Naive thymus-derived CD8-positive, alpha-beta T cell (primary cell): Measurements from ENCODE around the gene KNSTRN. TPM values are rescaled to one million over a fixed set of nuclear protein-coding genes. Genes with fewer than 3 reads are reported as not detected.
A peak's percentile ranks its signal among the peaks of the same experiment; 100 is the strongest.

Source experiments
- ATAC-seq, 2 donors: fragments of 150-1000 bp; cut with Tn5 transposase in 1 of 2; sonication (Bioruptor Pico), chemical (Tn5 transposase) in 1 of 2; 1 replicate in 1 of 2; 2 replicates in 1 of 2; pipeline ENCODE4 v1.10.0; 2021; ENCODE audit warnings: mild to moderate bottlenecking in 2 of 2, moderate library complexity in 2 of 2
- POLR2A ChIA-PET: fragments of 350-600 bp; sonication (Branson Sonifier 250); formaldehyde crosslinking; loops from one replicate; lab custom pipeline; 2021; ENCODE audit warnings: antibody characterized with exemption; lab: Charles Lee
- DNase-seq, 10 donors: peaks; one replicate each; pipeline versions ENCODE4 v3.0.0 to v3.0.0-alpha.2; 2020 to 2022
- H3K27ac Mint-ChIP-seq, 10 donors: one replicate each; pipeline ENCODE4 v1.8.0; 2020 to 2022; ENCODE audit warnings: mild to moderate bottlenecking in 10 of 10, mixed read lengths in 10 of 10, moderate library complexity in 4 of 10, inconsistent platforms in 1 of 10
- H3K27me3 Mint-ChIP-seq, 5 donors: one replicate each; pipeline ENCODE4 v1.8.0; 2021 to 2022; ENCODE audit warnings: mixed read lengths in 5 of 5
- H3K36me3 Mint-ChIP-seq, 3 donors: one replicate each; pipeline ENCODE4 v1.8.0; 2020 to 2022; ENCODE audit warnings: mixed read lengths in 3 of 3, mild to moderate bottlenecking in 2 of 3, inconsistent platforms in 1 of 3
- H3K4me1 Mint-ChIP-seq, 4 donors: one replicate each; pipeline ENCODE4 v1.8.0; 2021 to 2022; ENCODE audit warnings: mixed read lengths in 4 of 4
- H3K4me3 Mint-ChIP-seq, 10 donors: one replicate each; pipeline ENCODE4 v1.8.0; 2020 to 2022; ENCODE audit warnings: mild to moderate bottlenecking in 10 of 10, mixed read lengths in 10 of 10, moderate library complexity in 6 of 10, inconsistent platforms in 1 of 10
- H3K9me3 Mint-ChIP-seq, 9 donors: one replicate each; pipeline ENCODE4 v1.8.0; 2020 to 2022; ENCODE audit warnings: mixed read lengths in 9 of 9, mild to moderate bottlenecking in 3 of 9, inconsistent platforms in 1 of 9, moderate library complexity in 1 of 9
- polyA plus RNA-seq, 3 donors: library from polyadenylated mRNA; unstranded; fragments of 300-500 nt; fragmentation: Illumina TruSeq; gene quantifications; one replicate each; pipeline ENCODE4 v1.2.3, GENCODE V29; 2021
- total RNA-seq, 8 experiments: library from RNA in 2 of 8; stranded (reverse) in 2 of 8; gene quantifications; one replicate each; pipeline ENCODE4 v1.2.3 and lab custom pipeline; 2021 to 2026

The KNSTRN gene
- total and polyA plus RNA-seq, 5 experiments from 2014 or later, result 2.1 to 8.8 (median 2.8) TPM

DNA sequence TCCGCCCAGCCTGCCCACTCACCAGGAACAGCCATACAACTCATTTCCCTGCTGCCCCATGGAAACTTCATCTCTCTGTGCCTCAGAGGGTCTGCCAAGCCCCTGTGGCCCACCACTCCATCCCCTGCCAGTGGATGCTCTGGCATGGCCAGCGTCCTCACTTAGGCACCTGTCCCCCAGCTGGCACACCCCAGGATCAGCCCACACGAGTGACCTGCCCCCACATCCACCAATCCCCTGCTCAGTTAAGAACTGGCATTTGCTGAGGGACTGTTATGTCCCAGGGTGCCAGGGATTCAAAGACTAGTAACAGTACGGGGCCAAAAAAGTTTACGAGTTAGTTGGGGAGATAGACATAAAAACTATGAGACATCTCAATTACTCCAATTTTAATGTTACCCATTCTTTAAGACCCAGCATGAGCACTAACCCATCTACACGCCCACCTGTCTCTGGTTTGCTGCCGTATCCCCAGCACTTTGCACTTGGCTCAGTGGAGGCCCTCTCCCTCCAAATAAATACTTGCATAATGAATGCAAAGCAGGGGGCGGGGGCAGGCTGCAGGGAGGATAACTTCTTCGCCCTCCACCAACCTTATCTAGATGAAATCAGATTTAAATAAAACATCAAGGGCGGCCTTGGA, 46.7 kb downstream of the KNSTRN start:
- DNase-seq (peak in 1 of 10 donors; percentile 54), ATAC-seq (no peak)
- Mint-ChIP-seq H3K4me3 (no peak overlapping the region), H3K36me3 (peaks cover 0 to 11% (median 3%) of the 10 kb centered on the region in 3 donors), H3K27me3 (no peaks in the 10 kb centered on the region), H3K9me3 (no peaks in the 10 kb centered on the region), H3K4me1 (peaks cover 0 to 9% (median 0%) of the 10 kb centered on the region in 4 donors), H3K27ac (no peak overlapping the region)
- POLR2A ChIA-PET, result no interaction called here

DNA sequence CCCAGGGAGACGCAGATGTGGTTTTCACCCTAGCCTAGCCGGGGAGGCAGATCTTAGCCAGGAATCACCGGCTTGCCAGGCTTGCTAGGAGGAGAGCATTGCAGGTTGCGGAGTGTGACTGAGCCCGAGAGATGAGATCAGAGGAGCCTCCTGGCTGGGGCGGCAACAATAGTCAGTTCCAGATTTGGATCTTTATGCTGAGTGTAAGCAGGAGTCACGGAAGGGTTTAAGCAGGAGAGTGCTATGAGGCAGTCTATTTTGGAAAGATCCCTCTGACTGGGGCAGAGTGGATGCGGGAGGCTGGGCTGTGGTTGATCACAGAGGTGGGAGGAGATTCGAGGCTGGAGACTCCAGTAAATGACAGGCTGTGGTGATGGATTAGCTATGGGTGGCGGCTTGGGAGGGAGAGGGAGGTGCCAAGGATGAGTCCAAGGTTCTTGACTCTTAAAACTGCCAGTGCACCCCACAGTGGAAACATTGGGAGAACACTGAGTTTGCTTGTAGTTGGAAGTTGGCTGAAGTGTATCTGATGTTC, 47.8 kb downstream of the KNSTRN start:
- POLR2A ChIA-PET, result no interaction called here
- Mint-ChIP-seq H3K9me3 (no peaks in the 10 kb centered on the region), H3K27ac (peak overlapping the region in 1 of 10 donors; percentile 59), H3K4me3 (no peak overlapping the region), H3K36me3 (peaks cover 0 to 8% (median 2%) of the 10 kb centered on the region in 3 donors), H3K4me1 (peaks cover 5 to 9% (median 7%) of the 10 kb centered on the region in 4 donors), H3K27me3 (no peaks in the 10 kb centered on the region)
- no peak for DNase-seq
- no peak for ATAC-seq

DNA sequence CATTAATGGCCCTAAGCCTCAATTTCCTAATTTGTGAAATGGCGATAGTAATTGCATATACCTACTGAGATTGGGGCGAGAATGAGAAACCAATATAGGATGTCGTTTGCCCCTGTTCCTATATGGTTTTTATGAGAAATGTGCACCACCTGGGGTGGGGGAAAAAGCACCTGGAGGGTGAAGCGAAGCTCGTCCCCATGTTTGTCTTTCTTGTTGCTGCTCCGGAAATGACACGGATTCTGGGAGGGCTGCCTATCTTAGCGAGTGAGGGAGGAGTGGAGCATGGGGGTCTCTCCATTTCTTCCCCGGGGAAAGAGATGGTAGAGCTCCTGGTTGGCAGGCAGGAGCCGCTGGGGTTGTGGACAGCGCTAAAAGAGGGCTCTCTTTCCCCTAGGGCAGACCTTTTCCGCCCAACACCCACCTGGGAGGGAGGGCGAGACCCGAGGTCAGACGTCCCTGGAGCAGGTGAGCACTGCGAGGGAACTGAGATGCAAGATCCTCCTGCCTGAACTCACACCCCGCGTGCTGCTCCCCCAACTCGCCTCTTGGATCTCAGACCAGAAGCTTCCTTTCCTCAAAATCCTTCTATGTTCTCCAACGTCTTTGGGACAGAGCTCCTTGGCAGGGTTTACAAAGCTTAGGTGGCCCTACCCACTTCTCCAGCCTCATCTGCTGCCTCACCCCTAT, 52.6 kb downstream of the KNSTRN start:
- peak overlapping the region; percentile 59 to 88 (median 80) for H3K4me3 Mint-ChIP-seq
- no peaks in the 10 kb centered on the region for H3K9me3 Mint-ChIP-seq
- H3K27ac Mint-ChIP-seq, result peak overlapping the region in 3 of 10 donors; percentile 19 to 59 (median 38)
- peaks cover 0 to 3% (median 0%) of the 10 kb centered on the region in 3 donors for H3K36me3 Mint-ChIP-seq
- POLR2A ChIA-PET, result interaction anchor here (0.7 to 1.9 kb wide), 4 partner anchors 18 to 68 kb away, joined by 3 to 6 read pairs (median 4); partner anchors contain the start of gene IVD
- H3K4me1 Mint-ChIP-seq, result peaks cover 29 to 41% (median 36%) of the 10 kb centered on the region in 4 donors
- H3K27me3 Mint-ChIP-seq, result peaks cover 7 to 36% (median 18%) of the 10 kb centered on the region in 5 donors
- DNase-seq, result no peak
- no peak for ATAC-seq

DNA sequence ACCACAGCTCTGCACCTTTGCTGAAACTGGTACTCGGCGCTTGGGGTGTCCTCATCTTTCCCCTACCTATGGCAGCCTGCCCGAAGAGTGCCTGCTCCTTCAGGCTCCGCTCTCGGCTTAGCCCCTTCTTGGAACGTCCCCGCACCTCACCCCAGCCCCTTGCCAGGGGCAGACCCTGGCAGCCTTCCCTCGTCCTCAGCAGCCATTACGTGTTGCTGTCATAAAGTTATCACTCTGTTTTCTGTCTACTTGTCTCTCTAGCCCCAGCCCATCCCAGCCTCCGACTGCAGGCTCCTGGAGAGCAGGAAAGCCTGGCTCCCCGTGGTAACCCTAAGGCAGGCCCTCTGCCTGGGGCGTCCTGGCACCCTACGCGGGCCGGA, 53.2 kb downstream of the KNSTRN start:
- Mint-ChIP-seq H3K4me3 (peak overlapping the region; percentile 59 to 88 (median 80)), H3K27me3 (peaks cover 7 to 36% (median 18%) of the 10 kb centered on the region in 5 donors), H3K36me3 (no peaks in the 10 kb centered on the region), H3K4me1 (peaks cover 27 to 42% (median 38%) of the 10 kb centered on the region in 4 donors), H3K27ac (peak overlapping the region in 4 of 10 donors; percentile 19 to 59 (median 44)), H3K9me3 (no peaks in the 10 kb centered on the region)
- POLR2A ChIA-PET, result interaction anchor here (0.7 to 1.9 kb wide), 5 partner anchors 16 to 68 kb away, joined by 3 to 6 read pairs (median 3); partner anchors contain the start of gene IVD
- ATAC-seq (peak; percentile 18 to 23), DNase-seq (no peak)

DNA sequence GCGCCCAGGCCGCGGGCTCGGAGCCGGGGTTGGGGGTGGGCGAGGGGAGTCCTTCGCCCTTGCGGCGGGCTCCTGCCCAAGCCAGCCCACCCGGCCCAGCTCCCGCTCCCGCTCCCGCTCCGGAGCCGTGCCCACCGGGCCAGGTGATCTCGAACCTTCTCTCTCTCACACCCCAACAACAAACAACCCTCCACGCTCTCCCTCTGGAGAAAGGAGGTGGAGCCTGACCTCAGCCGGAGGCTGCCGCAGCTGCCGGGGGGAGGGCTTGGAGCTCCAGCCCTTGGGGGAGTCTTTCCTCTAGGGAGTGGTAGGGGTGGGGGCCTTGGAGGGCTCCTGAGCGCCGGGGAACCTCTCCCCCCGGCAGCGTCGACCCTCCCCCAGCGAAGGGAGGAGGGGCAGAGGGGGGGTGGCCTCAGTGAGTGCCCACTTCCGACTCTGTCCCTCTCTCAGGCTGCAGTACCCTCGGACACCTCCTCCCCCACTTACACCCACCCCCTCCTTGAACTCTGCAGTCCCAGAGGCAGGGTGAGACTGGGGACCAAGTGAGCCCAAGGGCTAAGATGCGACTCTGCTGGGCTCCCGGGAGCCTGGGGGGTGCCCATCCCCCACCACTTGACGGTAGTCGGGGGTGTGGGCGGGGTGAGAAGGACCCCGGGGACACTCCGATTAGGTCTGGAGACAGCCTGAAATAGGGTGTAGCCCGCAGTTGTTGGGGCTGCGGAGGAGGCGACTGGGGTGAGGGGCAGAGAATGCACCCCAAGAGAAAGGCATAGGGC, 53.8 kb downstream of the KNSTRN start:
- DNase-seq, result peak in 3 of 10 donors; percentile 17 to 23 (median 19)
- Mint-ChIP-seq H3K27me3 (peaks cover 7 to 36% (median 18%) of the 10 kb centered on the region in 5 donors), H3K36me3 (no peaks in the 10 kb centered on the region), H3K27ac (peak overlapping the region in 2 of 10 donors; percentile 51 to 65), H3K4me1 (peaks cover 27 to 42% (median 38%) of the 10 kb centered on the region in 4 donors), H3K9me3 (no peaks in the 10 kb centered on the region), H3K4me3 (peak overlapping the region; percentile 59 to 84 (median 75))
- no peak for ATAC-seq
- POLR2A ChIA-PET, result interaction anchor here (0.7 to 1.1 kb wide), 3 partner anchors 17 to 69 kb away, joined by 3 to 6 read pairs (median 3); no protein-coding TSS in a partner anchor

DNA sequence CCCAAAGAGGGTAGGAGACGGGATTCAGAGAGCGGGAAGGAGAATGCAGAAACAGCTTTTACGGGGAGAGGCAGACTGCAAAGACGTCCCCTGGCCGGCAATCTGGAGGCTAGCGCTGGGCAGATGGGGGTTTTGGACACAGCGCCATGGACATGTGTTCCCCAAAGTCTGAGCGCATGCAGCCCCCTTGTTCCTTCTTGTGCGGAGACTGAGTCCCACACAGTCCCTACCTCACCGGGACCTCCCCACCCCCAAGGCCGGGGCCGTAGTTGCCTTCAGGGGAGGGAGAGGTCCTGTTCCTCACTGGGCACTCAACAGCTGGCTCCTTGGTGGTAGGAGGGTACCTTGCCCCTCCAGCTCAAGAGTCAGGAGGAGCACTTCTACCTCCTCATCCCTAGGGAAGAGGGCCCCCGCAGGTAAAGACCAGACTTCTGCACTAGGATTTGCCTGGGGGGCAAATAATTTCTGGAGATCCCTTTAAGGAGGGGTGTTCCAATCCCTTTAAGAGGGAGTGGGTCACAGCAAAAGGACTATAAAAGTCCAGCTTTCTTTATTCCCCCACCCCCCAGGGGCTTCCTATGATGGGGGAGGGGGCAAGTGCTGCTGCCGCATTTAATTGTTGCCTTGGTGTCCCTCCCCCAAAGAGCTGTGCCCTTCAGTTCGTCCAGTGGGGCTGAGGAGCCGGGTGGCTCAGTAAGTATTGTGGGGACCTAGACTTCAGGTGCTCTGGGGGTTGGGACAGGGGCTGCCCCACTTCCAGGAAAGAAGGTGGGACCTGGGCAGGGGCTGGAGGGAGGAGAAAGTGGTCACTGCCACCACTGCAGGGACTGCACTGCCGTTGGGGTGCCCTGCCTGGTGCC, 54.6 kb downstream of the KNSTRN start:
- Mint-ChIP-seq H3K9me3 (no peaks in the 10 kb centered on the region), H3K4me1 (peaks cover 27 to 42% (median 38%) of the 10 kb centered on the region in 4 donors), H3K27me3 (peaks cover 7 to 36% (median 18%) of the 10 kb centered on the region in 5 donors), H3K36me3 (no peaks in the 10 kb centered on the region), H3K27ac (peak overlapping the region in 2 of 10 donors; percentile 40 to 51), H3K4me3 (peak overlapping the region in 9 of 10 donors; percentile 54 to 84 (median 66))
- DNase-seq (peak in 2 of 10 donors; percentile 6 to 8), ATAC-seq (no peak)
- POLR2A ChIA-PET, result interaction anchor here (1.6 kb wide), 1 partner anchor 31 kb away, joined by 6 read pairs; the partner anchor contains the start of gene IVD

DNA sequence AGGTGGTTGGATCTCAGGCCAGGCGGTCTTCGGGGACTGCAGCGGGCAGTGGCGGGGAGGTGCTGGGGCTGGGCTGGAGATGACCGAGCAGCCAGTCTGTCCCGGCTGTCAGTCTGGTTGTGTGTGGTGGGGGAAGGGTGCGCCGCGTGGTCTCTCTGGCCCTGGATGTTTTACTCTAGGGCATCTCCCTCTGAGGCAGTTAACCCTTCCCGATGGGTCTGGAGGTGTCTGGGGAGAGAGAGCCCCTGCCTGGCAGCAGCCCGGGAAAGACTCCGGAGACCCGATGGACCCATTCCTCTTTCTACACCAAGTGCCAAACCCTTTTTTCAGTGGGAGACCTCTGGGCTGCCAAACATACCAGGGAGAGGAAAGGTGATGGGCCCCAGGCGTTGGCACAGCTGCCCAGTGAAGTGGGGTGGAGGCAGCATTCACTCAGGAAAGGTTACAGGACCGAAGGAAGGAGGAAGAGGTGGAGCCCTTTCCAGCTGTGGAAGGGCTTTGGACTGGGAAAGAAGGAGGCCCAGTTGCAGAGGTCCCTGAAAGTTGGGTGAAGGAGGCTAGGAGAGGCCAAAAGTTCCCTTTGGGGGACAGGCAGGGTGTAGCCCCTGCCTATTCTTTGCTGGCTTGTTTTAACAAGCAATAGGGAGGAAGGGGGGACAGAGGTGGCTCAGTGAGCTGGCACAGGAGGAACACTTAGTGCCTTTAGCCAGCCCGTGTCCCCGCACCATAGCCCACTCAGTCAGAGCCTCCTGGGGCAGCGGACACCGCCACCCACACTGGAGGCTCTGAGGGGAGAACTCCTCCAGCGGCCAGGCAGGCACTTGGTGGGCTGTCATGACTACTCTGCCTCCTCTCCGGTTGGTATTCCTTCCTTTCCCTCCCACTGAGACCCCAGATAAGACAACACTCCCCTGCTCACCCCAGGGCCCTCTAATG, 55.5 kb downstream of the KNSTRN start:
- H3K27me3 Mint-ChIP-seq, result peaks cover 7 to 36% (median 18%) of the 10 kb centered on the region in 5 donors
- POLR2A ChIA-PET, result interaction anchor here (1.6 kb wide), 1 partner anchor 32 kb away, joined by 6 read pairs; the partner anchor contains the start of gene IVD

DNA sequence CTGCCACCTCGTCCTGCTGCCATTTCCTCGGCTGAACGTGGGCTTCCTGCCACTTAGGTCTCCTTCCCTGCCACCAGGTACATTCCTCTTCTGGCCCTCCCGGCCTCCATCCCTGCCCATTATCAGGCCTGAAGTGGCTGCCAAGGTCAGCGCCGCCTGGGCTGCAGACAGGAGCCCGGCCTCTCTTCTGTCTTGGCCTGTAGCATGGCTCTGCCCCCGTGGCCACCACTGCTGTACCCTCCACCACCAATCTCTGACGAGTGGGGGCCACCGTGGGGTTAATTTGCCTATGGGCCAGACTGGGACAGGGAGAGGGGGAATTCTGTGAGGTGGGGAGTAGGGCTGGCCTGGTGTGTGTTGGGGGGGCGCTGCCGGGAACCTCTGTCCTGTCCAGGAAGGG, 56.2 kb downstream of the KNSTRN start:
- POLR2A ChIA-PET, result interaction anchor here (1.9 to 6.9 kb wide), 2 partner anchors 14 to 31 kb away, joined by 5 to 92 read pairs; no protein-coding TSS in a partner anchor
- DNase-seq, result peak in 1 of 10 donors; percentile 12
- ATAC-seq, result no peak
- Mint-ChIP-seq H3K9me3 (no peaks in the 10 kb centered on the region), H3K36me3 (no peaks in the 10 kb centered on the region), H3K4me3 (peak overlapping the region in 4 of 10 donors; percentile 22 to 57 (median 30)), H3K27ac (no peak overlapping the region), H3K27me3 (peaks cover 7 to 36% (median 18%) of the 10 kb centered on the region in 5 donors), H3K4me1 (peaks cover 36 to 57% (median 53%) of the 10 kb centered on the region in 4 donors)

More for the DNA sequence above, 55.5 kb downstream of the KNSTRN start:
- ATAC-seq (no peak), DNase-seq (peak in 1 of 10 donors; percentile 6)
- Mint-ChIP-seq H3K9me3 (no peaks in the 10 kb centered on the region), H3K4me3 (peak overlapping the region in 9 of 10 donors; percentile 5 to 59 (median 45)), H3K27ac (no peak overlapping the region), H3K4me1 (peaks cover 31 to 50% (median 46%) of the 10 kb centered on the region in 4 donors), H3K36me3 (no peaks in the 10 kb centered on the region)

DNA sequence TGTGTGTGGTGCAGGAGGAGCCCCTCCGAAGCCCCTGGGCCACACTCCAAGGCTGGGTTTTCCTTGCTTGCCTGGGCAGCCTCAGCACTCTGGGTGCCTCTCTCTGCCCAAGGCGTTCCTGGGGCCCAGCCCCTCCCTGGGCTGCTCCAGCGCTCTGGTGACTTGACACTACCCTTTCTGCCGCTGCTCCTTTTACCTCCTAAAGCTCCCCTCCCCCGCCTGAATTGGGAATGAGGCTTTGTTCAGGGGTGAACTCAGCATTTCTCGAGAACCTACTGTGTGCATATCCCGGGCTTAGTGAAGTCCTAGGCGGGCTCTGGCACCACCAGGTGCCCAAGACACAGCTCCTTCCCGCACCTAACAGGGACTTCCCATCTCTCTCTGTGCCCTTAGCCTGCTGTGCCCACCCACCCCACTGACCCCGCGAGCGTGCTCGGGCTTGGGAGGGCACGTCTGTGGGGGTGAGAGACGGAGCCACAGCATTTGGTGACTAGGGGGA, 57.0 kb downstream of the KNSTRN start:
- DNase-seq, result no peak
- Mint-ChIP-seq H3K27me3 (peaks cover 7 to 36% (median 18%) of the 10 kb centered on the region in 5 donors), H3K27ac (peak overlapping the region in 8 of 10 donors; percentile 19 to 94 (median 82)), H3K4me1 (peaks cover 44 to 65% (median 61%) of the 10 kb centered on the region in 4 donors), H3K4me3 (peak overlapping the region; percentile 80 to 95 (median 90)), H3K9me3 (no peaks in the 10 kb centered on the region), H3K36me3 (no peaks in the 10 kb centered on the region)
- ATAC-seq, result no peak
- POLR2A ChIA-PET, result interaction anchor here (0.7 to 6.9 kb wide), 8 partner anchors 13 to 132 kb away, joined by 3 to 92 read pairs (median 6); partner anchors contain the start of gene PLCB2
